GM19397 (cell line): ENCODE results near the gene HCN2.
"Not testable (repeated sequence)": the region's sequence is repeated elsewhere in the genome, so short reads cannot be mapped to it uniquely, and the experiment has no call there.

ENCODE experiments used
- ATAC-seq: cut with Tn5 transposase; IDR thresholded peaks from one replicate; pipeline ENCODE4 v1.9.1; 2021; ENCODE audit warnings: mild to moderate bottlenecking, moderate library complexity; ENCODE audit not compliant: unreplicated experiment

Gene HCN2

DNA sequence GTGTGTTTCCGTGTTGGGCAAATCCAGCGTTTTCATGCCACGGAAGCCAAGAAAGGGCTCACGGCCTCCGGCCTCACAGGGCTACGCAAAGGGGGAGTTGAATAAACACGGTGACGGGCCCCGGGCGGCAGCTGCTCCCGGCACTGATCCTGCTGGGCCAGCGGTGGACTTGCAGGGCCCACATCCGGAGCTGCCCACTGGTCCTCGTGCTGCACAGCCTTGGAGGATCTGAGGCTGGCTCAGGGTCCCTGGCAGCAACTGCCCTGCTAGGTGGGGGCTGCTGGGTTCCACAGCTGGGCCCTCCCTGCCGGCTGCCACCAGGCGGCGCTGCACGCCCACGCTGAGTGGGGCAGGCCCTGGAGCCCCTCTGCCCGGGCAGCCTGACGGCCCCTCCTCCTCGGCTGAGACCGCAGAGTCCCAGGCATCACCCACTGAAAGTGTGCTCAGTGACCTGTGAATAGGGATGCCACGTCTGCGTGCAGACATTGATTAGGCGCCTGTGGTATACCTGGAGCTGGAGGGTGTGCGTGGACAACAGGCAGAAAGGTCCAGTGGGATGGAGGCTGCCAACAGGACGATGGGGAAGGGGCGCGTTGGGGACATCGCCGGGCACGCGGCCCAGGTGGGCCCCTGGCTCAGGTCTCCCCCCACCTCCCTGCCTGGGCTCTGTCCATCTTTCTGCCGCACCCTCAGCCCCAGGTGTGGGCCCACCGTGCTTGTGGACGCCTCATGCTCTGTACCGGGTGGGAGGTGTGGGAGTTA lies 5.3 kb upstream of the HCN2 start:
- ATAC-seq = no peak

DNA sequence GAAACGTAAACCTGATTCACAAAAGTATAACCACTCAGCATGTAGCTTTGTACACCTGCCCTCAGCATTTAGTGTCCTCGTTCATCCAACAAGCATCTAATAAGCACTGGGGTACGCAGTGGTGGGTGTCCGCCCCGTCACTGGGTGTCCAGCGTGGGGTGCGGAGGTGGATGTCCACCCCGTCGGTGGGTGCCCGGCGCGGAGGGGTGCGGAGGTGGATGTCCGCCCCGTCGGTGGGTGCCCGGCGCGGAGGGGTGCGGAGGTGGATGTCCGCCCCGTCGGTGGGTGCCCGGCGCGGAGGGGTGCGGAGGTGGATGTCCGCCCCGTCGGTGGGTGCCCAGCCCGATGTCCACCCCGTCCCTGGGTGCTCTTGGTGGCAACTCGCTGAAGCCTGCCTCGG lies 4.5 kb upstream of the HCN2 start:
- not testable (repeated sequence) for ATAC-seq

DNA sequence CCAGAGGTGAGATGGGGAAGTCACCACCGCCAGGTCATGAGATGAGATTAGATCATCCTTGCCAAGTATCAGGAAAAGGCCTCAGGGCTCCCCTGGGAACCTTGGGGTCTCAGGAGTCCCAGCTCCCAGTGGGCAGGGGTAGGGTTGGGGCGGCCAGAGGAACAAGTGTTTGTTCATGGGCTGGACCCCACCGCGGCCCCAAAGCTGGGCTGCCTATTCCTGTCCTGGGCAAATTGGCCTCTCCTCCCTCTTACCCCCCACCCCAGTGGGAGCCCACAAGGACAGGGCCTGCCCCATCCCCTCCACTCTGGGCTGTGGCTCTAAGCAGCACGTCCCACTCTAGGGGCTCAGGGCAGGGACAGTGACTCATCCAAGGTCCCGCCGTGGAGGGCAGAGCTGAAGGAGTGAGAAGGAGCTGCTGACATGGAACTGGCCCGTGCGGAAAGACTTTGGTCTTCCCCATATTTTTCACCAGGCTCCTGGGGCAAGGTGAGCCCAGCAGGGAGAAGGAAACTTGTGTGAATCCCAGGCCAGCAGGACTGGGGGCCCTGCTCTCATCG lies 4.0 kb upstream of the HCN2 start:
- ATAC-seq = no peak

DNA sequence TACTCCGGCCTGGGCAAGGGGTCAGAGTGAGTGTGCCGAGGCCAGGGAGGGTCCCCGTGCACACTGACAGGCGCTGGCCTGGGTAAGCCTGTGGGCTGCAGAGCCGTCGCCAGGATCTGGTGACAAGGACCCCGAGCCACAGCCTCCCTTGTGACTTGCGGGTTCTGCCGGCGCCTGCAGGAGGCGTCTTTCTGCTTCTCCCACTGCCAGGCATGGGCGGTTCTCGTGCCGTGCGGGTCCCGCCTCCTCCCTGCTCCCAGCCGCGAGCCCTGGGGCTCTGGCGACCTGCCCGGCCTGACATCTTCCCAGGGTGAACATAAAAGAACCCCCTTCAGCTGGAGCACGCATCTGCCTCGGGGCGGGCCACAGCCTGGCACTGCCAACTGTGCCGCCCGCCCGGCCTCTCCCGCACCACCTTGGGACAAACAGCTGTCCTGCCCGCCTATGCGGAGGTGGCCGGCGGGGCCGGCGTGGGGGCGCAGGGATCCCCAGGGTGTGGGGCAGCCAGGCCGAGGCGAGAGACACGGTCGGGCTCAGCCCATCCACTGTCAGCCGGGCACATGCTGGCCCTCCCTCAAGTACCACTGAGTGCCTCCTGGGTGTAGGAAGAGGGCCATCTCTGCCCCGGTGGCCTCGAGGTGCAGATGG lies 1.5 kb upstream of the HCN2 start:
- ATAC-seq = no peak

DNA sequence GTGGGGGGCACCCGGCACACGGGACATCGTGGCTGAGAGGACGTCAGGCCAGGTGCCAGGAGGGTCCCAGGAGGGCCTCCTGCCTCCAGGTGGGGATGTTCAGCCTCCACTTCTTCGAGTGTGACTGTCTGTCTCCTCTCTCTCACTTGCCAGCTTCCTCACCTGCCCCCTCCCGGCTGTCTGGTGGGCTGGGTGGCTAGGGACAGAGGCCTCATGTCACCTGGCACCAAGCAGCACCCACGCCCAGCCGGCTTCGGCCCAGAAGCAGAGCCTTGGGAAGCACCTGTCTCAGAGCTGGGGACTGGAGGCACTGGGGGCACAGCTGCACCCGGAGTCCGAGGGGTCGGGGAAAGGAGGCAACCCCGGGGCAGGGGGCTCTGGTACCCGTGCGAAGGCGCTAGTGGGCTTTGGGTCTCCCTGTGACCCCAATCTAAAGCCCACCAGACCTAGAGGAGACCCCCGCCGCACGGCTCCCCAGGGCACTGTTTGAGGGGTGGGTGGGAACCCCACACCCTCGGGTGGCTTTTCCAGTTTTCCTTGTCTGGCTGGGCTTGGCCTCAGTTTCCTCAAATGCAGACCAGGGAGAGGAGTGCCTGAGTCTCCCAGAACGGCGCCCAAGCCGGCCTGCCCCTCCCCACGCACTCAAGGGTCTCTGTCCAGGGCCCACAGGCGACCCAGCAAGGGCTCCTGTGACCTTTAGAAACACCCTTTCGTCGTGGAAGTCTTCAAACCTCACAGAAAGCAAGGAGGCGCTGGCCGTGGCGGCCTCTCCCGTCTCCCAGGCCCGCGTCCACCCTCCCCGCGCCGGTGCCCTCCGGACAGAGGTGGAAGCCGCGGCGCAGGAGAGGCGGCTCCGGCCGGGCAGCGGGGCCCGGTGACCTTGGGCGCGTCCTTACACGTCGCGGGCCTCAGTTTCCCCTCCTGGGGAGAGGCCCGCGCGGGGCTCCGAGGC lies 664 bp upstream of the HCN2 start:
- ATAC-seq = no peak

DNA sequence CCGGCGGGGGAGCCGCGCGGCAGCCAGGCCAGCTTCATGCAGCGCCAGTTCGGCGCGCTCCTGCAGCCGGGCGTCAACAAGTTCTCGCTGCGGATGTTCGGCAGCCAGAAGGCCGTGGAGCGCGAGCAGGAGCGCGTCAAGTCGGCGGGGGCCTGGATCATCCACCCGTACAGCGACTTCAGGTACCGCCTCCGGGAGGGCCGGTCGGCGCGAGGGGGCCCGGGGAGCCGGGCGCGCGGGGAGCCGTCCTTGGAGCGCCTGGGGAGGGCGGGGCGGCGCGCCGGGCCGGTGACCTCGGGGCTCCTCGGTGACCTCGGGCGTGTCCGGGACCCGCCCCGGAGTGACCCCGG lies 690 bp downstream of the HCN2 start:
- ATAC-seq = no peak

DNA sequence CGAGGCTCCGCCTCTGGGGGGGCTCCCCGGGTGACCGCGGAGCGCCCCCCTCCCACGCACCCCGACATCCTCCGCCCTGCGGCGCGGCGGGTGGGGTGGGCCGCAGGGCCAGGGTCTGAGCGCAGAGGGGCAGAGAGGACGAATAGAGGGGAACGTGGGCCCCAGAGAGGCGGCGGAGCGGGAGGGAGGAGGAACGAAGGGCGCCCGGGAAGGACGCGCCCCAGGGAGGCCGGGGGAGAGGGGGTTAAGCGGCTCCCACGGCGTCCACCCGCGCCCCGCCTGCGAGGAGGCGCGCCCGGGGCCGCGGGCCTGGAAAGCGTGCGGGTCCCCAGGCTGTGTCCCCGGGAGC lies 1.0 kb downstream of the HCN2 start:
- ATAC-seq = no peak

DNA sequence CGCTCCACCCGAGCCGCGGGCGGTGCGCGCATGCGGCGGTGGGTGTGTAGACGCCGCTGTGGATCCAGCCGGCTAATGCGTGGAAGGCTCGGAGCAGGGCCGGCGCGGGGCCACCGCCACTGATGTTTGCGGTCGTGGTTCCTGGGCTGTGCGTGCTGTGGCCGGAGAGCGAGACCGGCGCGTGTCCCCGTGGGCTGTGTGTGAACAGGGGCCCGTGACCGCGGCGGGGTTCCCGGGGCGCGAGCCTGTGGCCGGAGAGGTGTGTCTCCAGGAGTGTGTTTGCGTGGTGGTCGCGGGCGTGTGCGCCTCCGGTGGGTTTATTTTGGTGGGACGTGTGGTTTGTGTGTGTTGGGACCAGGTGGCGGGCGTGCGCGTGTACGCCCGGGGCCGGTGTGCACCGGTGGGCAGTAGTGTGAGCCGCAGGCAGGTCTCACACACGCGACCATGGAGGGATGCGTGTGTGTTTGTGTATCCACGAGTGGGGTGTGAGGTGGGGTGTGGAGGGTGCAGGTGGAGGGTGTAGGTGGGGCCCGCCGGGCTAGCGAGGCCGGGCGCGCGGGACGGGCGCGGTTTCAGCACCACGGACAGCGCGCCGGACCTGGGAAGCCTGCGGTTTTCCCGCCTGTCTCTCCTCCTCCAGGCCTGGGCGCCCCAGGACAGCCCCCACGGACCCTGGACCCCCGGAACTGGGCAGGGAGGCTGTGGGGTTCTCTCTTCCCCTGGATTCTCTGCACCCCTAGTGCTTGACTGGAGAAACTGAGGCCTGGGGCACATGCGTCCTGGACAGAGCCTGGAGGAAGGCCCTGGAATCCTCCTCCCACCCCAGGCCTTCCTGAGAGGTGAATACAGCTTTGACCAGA lies 1.6 kb downstream of the HCN2 start:
- ATAC-seq = no peak

DNA sequence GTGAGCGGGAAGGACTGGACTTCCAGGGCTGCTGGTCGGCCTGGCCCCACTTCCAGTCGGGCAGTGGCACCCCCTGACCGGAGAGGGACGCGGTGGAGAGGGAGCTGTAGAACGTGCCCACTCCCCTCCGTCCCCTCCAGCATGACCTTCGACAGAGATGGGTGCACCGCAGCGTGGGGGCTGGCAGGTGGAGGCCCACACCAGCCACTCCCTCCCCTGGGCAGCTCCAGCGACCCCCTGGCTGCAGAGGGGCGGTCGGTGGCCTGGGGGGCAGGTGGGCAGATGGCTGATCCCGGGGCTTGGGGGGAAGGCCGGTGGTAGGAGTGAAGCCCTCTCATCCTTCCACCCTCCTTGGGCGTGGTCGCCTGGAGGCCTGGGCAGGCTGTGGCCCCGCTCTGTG lies 2.4 kb downstream of the HCN2 start:
- ATAC-seq = no peak

DNA sequence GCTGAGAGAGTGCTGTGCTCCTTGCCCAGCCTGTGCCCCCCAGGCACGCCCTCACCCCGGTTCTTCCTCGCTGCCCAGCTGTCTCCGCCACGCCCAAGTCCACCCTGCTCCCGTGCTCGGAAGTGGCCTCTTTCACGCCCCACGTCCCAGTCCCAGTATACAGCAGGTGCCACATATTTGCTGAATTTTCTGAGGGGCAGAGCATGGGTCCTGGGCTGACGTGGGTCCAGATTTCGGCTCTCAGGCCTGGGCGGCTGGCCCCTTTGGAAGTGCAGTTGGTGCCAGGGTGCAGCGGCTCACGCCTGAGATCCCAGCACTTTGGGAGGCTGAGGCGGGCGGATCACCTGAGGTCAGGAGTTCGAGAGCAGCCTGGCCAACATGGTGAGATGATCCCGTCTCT lies 3.4 kb downstream of the HCN2 start:
- no peak for ATAC-seq

DNA sequence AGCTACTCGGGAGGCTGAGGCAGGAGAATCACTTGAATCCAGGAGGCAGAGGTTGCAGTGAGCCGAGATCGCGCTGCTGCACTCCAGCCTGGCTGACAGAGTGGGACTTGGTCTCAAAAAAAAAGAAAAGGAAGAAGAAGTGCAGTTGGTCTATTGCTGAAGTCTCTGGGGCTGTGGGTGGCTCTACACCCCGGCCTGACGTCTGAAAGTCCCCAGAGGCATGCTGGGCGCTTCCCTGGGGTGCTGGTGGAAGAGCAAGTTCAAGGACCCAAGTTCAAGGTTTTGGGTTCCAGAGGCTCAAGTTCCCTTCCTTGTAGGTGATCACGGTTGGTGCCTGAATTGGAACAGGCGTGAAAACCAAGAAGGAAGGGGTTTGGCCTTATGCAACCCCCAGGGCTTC lies 3.8 kb downstream of the HCN2 start:
- ATAC-seq = no peak

DNA sequence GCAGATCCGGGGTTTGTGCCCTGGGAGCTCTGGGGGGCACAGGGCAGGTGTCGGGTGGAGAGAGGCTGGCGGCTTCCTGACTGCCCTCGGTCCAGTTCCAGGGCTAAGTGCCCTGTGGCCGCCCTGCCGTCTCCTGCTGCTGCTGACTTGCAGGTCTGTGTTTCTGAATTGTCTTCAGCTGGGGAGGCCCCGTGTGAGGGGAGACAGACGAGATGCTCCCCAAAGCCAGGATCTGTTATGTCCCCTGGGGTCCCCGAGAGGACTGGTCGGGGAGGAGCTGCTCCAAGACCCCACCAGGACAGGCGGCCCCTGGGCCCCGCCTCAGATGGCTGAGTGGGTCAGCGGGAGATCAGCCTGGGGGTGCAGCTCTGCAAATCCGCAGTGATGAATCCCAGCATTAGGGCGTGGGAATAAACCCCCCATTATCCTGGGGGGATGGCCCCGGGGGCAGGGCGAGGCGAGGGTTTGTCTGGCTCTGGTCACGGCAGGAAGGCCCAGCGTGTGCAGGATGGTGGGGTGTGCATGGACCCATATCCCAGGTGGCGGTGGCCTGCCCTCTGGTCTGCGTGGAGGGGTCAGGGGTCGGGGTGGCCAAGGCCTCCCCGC lies 4.7 kb downstream of the HCN2 start:
- ATAC-seq = no peak

DNA sequence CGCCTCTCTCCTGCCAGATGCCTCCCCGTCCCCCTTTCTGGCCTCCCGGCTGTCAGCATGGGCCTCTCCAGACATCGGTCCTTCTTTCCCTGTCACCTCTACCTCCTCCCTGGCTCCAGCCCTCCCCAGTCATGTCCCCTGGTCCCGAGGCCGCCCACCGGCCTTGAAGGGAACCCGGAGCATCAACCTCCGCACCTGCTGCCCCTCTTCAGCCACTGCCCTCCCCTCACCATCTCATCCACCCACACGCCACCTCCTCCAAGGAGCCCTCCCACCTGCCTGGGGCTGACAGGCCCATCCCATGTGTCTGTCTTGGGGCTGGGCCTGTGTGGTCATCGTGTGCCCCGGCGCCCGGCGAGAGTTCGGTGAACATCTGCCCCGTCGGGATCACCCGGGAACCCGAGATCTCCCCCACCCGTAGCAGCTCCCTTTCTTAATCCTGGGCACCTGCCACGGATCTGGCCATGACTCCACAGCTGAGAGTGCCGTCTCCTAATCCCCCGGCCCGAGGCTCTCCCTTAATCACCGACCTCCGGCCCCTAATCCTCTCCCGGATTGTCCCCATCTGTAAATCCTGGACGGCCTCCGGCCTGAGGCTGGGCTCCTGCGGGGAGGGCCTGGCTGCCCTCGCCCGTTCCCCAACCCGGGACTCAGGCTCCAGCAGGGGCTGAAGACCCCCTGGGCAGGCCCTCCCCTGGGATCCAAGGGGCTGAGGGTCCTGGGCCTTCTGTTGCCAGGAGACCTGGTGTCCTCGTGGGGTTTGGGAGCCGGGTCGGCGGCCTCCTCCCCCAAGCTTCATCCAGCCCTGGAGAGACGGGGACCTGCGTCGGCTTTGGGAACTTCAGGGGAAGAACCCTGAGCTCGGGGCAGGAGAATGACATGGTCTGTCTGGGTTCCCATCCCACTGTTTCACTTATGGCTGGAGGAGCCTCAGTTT lies 5.9 kb downstream of the HCN2 start:
- ATAC-seq = no peak

DNA sequence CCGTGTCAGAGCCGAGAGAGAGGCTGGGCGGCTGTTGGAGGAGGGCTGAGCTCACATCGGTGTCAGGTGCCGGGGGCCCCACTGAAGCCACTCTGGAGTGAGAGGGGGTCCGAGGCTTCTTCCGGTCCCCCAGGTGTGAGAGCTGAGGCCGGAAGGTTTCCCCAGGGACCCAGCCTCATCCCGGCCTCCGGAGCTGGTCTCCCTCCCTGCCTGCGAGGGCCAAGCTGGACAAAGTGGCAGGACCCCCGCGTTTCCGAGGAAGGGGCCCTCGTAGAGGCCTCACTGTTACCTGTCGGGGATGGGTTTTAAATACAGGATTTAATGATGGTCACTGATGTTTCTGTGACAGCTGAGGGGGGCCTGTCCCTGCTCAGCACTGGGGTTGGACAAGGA lies 6.6 kb downstream of the HCN2 start:
- ATAC-seq = no peak

DNA sequence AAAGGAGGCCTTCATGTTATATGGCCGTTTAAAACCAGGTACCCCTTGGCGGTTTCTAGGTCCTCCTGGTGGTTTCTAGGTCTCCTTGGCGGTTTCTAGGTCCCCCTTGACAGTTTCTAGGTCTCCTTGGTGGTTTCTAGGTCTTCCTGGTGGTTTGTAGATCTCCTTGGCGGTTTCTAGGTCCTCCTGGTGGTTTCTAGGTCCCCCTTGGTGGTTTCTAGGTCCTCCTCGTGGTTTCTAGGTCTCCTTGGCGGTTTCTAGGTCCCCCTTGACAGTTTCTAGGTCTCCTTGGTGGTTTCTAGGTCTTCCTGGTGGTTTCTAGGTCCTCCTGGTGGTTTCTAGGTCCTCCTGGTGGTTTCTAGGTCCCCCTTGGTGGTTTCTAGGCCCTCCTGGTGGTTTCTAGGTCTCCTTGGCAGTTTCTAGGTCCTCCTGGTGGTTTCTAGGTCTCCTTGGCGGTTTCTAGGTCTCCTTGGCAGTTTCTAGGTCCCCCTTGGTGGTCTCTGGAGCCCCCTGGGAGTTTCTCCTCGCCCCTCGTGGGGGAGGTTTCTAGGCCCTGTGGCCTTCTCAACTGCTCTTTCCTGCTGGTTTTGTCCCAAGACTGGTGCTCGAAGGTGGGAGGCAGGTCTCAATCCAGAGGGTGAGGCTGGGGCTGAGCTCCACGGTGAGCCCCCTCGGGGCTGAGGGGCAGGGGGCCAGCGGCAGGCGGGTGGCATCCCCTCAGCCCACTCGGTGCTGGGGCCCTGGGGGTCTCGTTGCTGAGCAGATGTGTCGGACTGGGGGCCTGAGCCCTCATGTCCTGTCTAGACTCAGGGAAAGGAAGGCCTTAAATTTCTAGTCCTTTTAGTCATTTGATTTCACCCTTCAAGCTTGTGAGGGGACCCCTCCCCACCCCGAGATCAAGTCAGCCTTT lies 8.0 kb downstream of the HCN2 start:
- ATAC-seq = no peak

DNA sequence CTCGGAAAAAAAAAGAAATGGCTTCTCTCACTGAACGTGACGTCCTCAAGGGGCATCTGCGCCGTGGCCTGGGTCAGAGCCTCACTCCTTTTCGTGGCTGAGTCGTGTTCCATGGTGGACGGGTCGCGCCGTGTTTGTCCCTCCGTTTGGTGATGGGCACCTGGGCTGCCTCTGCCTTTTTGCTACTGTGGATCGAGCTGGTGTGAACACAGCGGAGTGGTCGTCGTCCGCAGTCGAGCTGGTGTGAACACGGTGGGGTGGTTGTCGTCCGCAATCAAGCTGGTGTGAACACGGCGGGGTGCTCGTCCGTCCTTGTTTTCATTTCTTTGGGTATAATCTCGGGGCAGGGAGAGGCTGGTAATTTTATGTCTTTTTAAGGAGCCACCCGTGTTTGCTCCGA lies 11.6 kb downstream of the HCN2 start:
- ATAC-seq = no peak

DNA sequence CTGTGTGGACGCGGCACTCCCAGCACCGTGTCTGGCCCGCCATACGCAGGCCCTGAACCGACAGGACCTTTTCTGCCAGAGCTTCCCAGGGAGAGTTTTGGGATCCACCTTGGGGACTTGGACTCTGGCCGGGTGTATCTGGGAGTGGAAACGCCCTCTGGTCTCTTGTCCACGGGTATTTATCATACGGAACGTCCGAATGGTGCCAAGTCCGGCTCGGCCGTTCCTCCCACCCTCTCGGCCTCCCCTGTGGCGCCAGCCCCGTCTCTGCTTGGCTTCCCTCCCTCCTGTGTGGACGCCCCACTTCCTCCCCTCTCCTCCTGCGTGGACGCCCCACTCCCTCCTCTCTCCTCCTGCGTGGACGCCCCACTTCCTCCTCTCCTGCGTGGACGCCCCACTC lies 12.1 kb downstream of the HCN2 start:
- ATAC-seq = no peak
